ENCODE data around the gene EPHB1. TPM values are rescaled to one million over a fixed set of nuclear protein-coding genes. Genes with fewer than 3 reads are reported as not detected.

Gene EPHB1
- polyA plus RNA-seq, 1 experiment, result 0.11 TPM

GRCh38 chr3:134810850-134811249 is 15.8 kb downstream of the EPHB1 start:
- POLR2A ChIA-PET, result no interaction called here
- TF ChIP-seq CTCF (IDR thresholded peaks at IDR 0.05; ENCODE audit: low read depth, low read length), result no peak
- no peaks in the 10 kb centered on the region for H3K9me3 ChIP-seq (ENCODE audit: control insufficient read depth, insufficient read depth, low read length)
- DNase-seq (ENCODE audit: low read depth, low spot score), result no peak
- H3K27ac ChIP-seq (ENCODE audit: low read depth, low read length), result no peak overlapping the region
- CTCF ChIA-PET, result interaction anchor here (2.9 kb wide), 1 partner anchor 16 kb away, joined by 9 read pairs; the partner anchor contains the start of gene EPHB1
- H3K4me3 ChIP-seq (ENCODE audit: low read depth, low read length), result no peak overlapping the region
- peaks cover 2% of the 10 kb centered on the region for H3K27me3 ChIP-seq (ENCODE audit: control insufficient read depth, insufficient read depth, low read length)

- Histone ChIP-seq H3K27ac (ENCODE audit: low read depth, low read length) (no peak overlapping the region), H3K4me3 (ENCODE audit: low read depth, low read length) (no peak overlapping the region), H3K27me3 (ENCODE audit: control insufficient read depth, insufficient read depth, low read length) (no peaks in the 10 kb centered on the region), H3K9me3 (ENCODE audit: control insufficient read depth, insufficient read depth, low read length) (no peaks in the 10 kb centered on the region)
- ChIA-PET POLR2A (no interaction called here), CTCF (no interaction called here)
- no peak for DNase-seq (ENCODE audit: low read depth, low spot score)
- TF ChIP-seq CTCF (IDR thresholded peaks at IDR 0.05; ENCODE audit: low read depth, low read length), result no peak
Measured at GRCh38 chr3:134813618-134814017, 18.6 kb downstream of the EPHB1 start.

GRCh38 chr3:134815519-134815918 is 20.5 kb downstream of the EPHB1 start:
- H3K27ac ChIP-seq (ENCODE audit: low read depth, low read length), result no peak overlapping the region
- ChIA-PET POLR2A (no interaction called here), CTCF (interaction anchor here (1.2 kb wide), 1 partner anchor 19 kb away, joined by 5 read pairs; no protein-coding TSS in a partner anchor)
- TF ChIP-seq CTCF (IDR thresholded peaks at IDR 0.05; ENCODE audit: low read depth, low read length), result no peak
- no peaks in the 10 kb centered on the region for H3K27me3 ChIP-seq (ENCODE audit: control insufficient read depth, insufficient read depth, low read length)
- DNase-seq (ENCODE audit: low read depth, low spot score), result no peak
- H3K4me3 ChIP-seq (ENCODE audit: low read depth, low read length), result no peak overlapping the region
- no peaks in the 10 kb centered on the region for H3K9me3 ChIP-seq (ENCODE audit: control insufficient read depth, insufficient read depth, low read length)

- H3K27ac ChIP-seq (ENCODE audit: low read depth, low read length), result no peak overlapping the region
- no peak overlapping the region for H3K4me3 ChIP-seq (ENCODE audit: low read depth, low read length)
- no peak for TF ChIP-seq CTCF (IDR thresholded peaks at IDR 0.05; ENCODE audit: low read depth, low read length)
- CTCF ChIA-PET, result interaction anchor here (1.2 kb wide), 1 partner anchor 21 kb away, joined by 3 read pairs; the partner anchor contains the start of gene EPHB1
- H3K9me3 ChIP-seq (ENCODE audit: control insufficient read depth, insufficient read depth, low read length), result no peaks in the 10 kb centered on the region
- no peak for DNase-seq (ENCODE audit: low read depth, low spot score)
- POLR2A ChIA-PET, result no interaction called here
- H3K27me3 ChIP-seq (ENCODE audit: control insufficient read depth, insufficient read depth, low read length), result no peaks in the 10 kb centered on the region
Measured at GRCh38 chr3:134816623-134817022, 21.6 kb downstream of the EPHB1 start.

- POLR2A ChIA-PET, result no interaction called here
- CTCF ChIA-PET, result interaction anchor here (1.2 kb wide), 1 partner anchor 22 kb away, joined by 3 read pairs; the partner anchor contains the start of gene EPHB1
- no peaks in the 10 kb centered on the region for H3K9me3 ChIP-seq (ENCODE audit: control insufficient read depth, insufficient read depth, low read length)
- no peak overlapping the region for H3K27ac ChIP-seq (ENCODE audit: low read depth, low read length)
- H3K27me3 ChIP-seq (ENCODE audit: control insufficient read depth, insufficient read depth, low read length), result no peaks in the 10 kb centered on the region
- no peak overlapping the region for H3K4me3 ChIP-seq (ENCODE audit: low read depth, low read length)
- no peak for DNase-seq (ENCODE audit: low read depth, low spot score)
- no peak for TF ChIP-seq CTCF (IDR thresholded peaks at IDR 0.05; ENCODE audit: low read depth, low read length)
Measured at GRCh38 chr3:134817297-134817696, 22.2 kb downstream of the EPHB1 start.
